Neural cell (in vitro differentiated cells): ENCODE measurements around the gene PDE4D. TPM values are rescaled to one million over a fixed set of nuclear protein-coding genes. Genes with fewer than 3 reads are reported as not detected.

ENCODE experiments used
- H2AFZ ChIP-seq: fragments of 200-600, 300-800 bp; sonication (generic), shearing (Covaris generic); 2 replicates; pipeline ENCODE4 v1.6.0; 2014; ENCODE audit warnings: low read depth, mild to moderate bottlenecking, antibody characterized with exemption, low read length, moderate library complexity
- H3F3A ChIP-seq: fragments of 200-600 bp; shearing (Covaris generic); 2 replicates; pipeline ENCODE4 v1.6.1; 2016; ENCODE audit warnings: mild to moderate bottlenecking, moderate library complexity, mixed read lengths, antibody characterized with exemption, low read length; ENCODE audit not compliant: insufficient read depth, poor library complexity, severe bottlenecking
- H3K27ac ChIP-seq: fragments of 200-600, 300-800 bp; sonication (generic), shearing (Covaris generic); 2 replicates; pipeline ENCODE4 v1.5.1; 2014; ENCODE audit warnings: mild to moderate bottlenecking, low read length, moderate library complexity
- H3K27me3 ChIP-seq: fragments of 300-800, 200-600 bp; sonication (generic), shearing (Covaris generic); 2 replicates; pipeline ENCODE4 v1.6.0; 2014; ENCODE audit warnings: mild to moderate bottlenecking, low read depth, low read length, moderate library complexity; ENCODE audit not compliant: insufficient read depth
- H3K36me3 ChIP-seq: fragments of 300-800, 200-600 bp; sonication (generic), shearing (Covaris generic); 2 replicates; pipeline ENCODE4 v1.5.1; 2014; ENCODE audit warnings: mild to moderate bottlenecking, antibody characterized with exemption, low read length, moderate library complexity; ENCODE audit not compliant: insufficient read depth
- H3K4me2 ChIP-seq: fragments of 300-800, 200-600 bp; sonication (generic), shearing (Covaris generic); 2 replicates; pipeline ENCODE4 v1.6.0; 2014; ENCODE audit warnings: mild to moderate bottlenecking, low read length
- H3K4me3 ChIP-seq: fragments of 300-800, 200-600 bp; sonication (generic), shearing (Covaris generic); 2 replicates; pipeline ENCODE4 v1.5.1; 2014; ENCODE audit warnings: mild to moderate bottlenecking, low read length, moderate library complexity
- H3K79me2 ChIP-seq: fragments of 200-600 bp; shearing (Covaris generic); replicated peaks from 2 replicates; pipeline ENCODE4 v1.6.0; 2014; ENCODE audit warnings: mild to moderate bottlenecking, low read length, moderate library complexity; ENCODE audit not compliant: insufficient read depth
- H3K9ac ChIP-seq: fragments of 300-800, 200-600 bp; sonication (generic), shearing (Covaris generic); 2 replicates; pipeline ENCODE4 v1.6.1; 2016; ENCODE audit warnings: mild to moderate bottlenecking, low read length, mixed read lengths
- H3K9me2 ChIP-seq: fragments of 200-600 bp; shearing (Covaris generic); 2 replicates; pipeline ENCODE4 v1.6.1; 2016; ENCODE audit warnings: mild to moderate bottlenecking, low read length, mixed read lengths; ENCODE audit not compliant: insufficient read depth
- H3K9me3 ChIP-seq: fragments of 200-600, 300-800 bp; sonication (generic), shearing (Covaris generic); 2 replicates; pipeline ENCODE4 v1.6.1; 2016; ENCODE audit warnings: mild to moderate bottlenecking, mixed run types, low read length, moderate library complexity, mixed read lengths
- H4K20me1 ChIP-seq: fragments of 200-600 bp; shearing (Covaris generic); 2 replicates; pipeline ENCODE4 v1.6.1; 2016; ENCODE audit warnings: mild to moderate bottlenecking, mixed run types; ENCODE audit not compliant: insufficient read depth
- EP300 ChIP-seq: fragments of 450-650 bp; conservative IDR thresholded peaks from 2 replicates; pipeline ENCODE4 v1.6.1; 2014; ENCODE audit warnings: antibody characterized with exemption, mild to moderate bottlenecking, moderate library complexity; ENCODE audit not compliant: poor library complexity, severe bottlenecking
- EZH2 ChIP-seq: fragments of 200-600, 300-800 bp; shearing (Covaris generic), sonication (generic); IDR thresholded peaks from 2 replicates; pipeline ENCODE4 v1.6.1; 2014; ENCODE audit warnings: antibody characterized with exemption, low read length, borderline replicate concordance, mild to moderate bottlenecking; ENCODE audit not compliant: insufficient read depth, poor library complexity, severe bottlenecking
- MXI1 ChIP-seq: fragments of 450-650 bp; conservative IDR thresholded peaks from 2 replicates; pipeline ENCODE4 v1.6.1; 2014; ENCODE audit warnings: antibody characterized with exemption, mild to moderate bottlenecking; ENCODE audit not compliant: poor library complexity, severe bottlenecking
- POLR2AphosphoS5 ChIP-seq: IDR thresholded peaks from 2 replicates; pipeline ENCODE4 v1.6.1; 2012
- RAD21 ChIP-seq: fragments of 450-650 bp; conservative IDR thresholded peaks from 2 replicates; pipeline ENCODE4 v1.6.1; 2014; ENCODE audit warnings: antibody characterized with exemption, mild to moderate bottlenecking, moderate library complexity
- SMC3 ChIP-seq: fragments of 450-650 bp; conservative IDR thresholded peaks from 2 replicates; pipeline ENCODE4 v1.6.1; 2014; ENCODE audit warnings: antibody characterized with exemption, mild to moderate bottlenecking, moderate library complexity; ENCODE audit not compliant: poor library complexity
- TAF1 ChIP-seq: IDR thresholded peaks from 2 replicates; pipeline ENCODE4 v1.6.1; 2012; ENCODE audit warnings: low read depth
- polyA plus RNA-seq: library from polyadenylated mRNA; depleted of rRNA; stranded (reverse); fragments of >200 nt; gene quantifications from 2 replicates; pipeline ENCODE4 v1.2.3, GENCODE V29; 2014
- TF ChIP-seq, protein P1 (sequence below): fragments of 450-650 bp; IDR thresholded peaks from 2 replicates; pipeline ENCODE4 v1.5.1; 2014; ENCODE audit warnings: antibody characterized with exemption, mild to moderate bottlenecking, moderate library complexity; ENCODE audit not compliant: poor library complexity, severe bottlenecking
- TF ChIP-seq, protein P2 (sequence below): IDR thresholded peaks from 2 replicates; pipeline ENCODE4 v1.6.1; 2012; ENCODE audit warnings: borderline replicate concordance

The PDE4D gene
- polyA plus RNA-seq, 1 donor from 2014 or later = 42.8 TPM

DNA sequence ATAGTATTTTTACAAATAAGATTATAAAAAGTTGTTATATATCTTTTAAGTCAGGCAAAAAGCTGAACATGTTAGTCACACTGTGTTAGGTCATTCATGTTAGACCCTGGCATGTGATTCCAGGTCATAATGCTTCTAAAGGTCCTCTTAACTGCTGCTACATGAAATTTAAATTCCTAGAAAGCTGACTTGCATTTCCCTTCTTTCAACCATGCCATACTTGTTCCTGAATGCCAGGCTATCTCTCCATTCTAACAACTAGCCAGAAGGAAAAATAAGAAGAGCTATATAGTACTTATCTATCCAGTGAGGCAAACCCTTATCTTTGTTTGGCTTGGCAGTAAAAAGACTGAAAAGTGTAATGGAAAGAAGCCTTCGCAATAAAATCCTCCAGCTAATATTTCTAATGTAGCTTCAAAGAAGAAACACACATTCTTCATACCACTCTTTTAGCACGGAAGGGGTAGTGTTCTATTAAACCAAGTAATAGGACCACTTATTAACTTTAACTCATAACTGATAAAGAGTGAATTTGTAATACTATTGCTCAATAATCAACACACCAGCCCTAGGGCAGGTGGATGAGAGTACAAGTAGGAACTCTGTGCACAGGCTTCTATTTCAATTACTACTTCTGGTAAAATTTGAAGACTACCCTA is 310.2 kb downstream of the PDE4D start:
- peak overlapping the region; percentile 71 for H3K4me3 ChIP-seq
- peaks cover 52% of the 10 kb centered on the region for H3K79me2 ChIP-seq
- H3K9ac ChIP-seq = no peak overlapping the region
- H3K36me3 ChIP-seq = no peaks in the 10 kb centered on the region
- no peaks in the 10 kb centered on the region for H3K9me3 ChIP-seq
- H3K27me3 ChIP-seq = no peaks in the 10 kb centered on the region
- TF ChIP-seq RAD21 (no peak), TAF1 (no peak), SMC3 (no peak), POLR2AphosphoS5 (no peak), EZH2 (no peak), MXI1 (no peak), EP300 (no peak)
- TF ChIP-seq, protein P1, sequence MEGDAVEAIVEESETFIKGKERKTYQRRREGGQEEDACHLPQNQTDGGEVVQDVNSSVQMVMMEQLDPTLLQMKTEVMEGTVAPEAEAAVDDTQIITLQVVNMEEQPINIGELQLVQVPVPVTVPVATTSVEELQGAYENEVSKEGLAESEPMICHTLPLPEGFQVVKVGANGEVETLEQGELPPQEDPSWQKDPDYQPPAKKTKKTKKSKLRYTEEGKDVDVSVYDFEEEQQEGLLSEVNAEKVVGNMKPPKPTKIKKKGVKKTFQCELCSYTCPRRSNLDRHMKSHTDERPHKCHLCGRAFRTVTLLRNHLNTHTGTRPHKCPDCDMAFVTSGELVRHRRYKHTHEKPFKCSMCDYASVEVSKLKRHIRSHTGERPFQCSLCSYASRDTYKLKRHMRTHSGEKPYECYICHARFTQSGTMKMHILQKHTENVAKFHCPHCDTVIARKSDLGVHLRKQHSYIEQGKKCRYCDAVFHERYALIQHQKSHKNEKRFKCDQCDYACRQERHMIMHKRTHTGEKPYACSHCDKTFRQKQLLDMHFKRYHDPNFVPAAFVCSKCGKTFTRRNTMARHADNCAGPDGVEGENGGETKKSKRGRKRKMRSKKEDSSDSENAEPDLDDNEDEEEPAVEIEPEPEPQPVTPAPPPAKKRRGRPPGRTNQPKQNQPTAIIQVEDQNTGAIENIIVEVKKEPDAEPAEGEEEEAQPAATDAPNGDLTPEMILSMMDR = no peak
- TF ChIP-seq, protein P2, sequence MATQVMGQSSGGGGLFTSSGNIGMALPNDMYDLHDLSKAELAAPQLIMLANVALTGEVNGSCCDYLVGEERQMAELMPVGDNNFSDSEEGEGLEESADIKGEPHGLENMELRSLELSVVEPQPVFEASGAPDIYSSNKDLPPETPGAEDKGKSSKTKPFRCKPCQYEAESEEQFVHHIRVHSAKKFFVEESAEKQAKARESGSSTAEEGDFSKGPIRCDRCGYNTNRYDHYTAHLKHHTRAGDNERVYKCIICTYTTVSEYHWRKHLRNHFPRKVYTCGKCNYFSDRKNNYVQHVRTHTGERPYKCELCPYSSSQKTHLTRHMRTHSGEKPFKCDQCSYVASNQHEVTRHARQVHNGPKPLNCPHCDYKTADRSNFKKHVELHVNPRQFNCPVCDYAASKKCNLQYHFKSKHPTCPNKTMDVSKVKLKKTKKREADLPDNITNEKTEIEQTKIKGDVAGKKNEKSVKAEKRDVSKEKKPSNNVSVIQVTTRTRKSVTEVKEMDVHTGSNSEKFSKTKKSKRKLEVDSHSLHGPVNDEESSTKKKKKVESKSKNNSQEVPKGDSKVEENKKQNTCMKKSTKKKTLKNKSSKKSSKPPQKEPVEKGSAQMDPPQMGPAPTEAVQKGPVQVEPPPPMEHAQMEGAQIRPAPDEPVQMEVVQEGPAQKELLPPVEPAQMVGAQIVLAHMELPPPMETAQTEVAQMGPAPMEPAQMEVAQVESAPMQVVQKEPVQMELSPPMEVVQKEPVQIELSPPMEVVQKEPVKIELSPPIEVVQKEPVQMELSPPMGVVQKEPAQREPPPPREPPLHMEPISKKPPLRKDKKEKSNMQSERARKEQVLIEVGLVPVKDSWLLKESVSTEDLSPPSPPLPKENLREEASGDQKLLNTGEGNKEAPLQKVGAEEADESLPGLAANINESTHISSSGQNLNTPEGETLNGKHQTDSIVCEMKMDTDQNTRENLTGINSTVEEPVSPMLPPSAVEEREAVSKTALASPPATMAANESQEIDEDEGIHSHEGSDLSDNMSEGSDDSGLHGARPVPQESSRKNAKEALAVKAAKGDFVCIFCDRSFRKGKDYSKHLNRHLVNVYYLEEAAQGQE = no peak
- no peak overlapping the region for H2AFZ ChIP-seq
- H3K9me2 ChIP-seq = no peaks in the 10 kb centered on the region
- peak overlapping the region; percentile 70 for H3K4me2 ChIP-seq
- H3F3A ChIP-seq = peaks cover 3% of the 10 kb centered on the region
- H4K20me1 ChIP-seq = no peaks in the 10 kb centered on the region
- no peak overlapping the region for H3K27ac ChIP-seq

- Histone ChIP-seq H3K9me3 (no peaks in the 10 kb centered on the region), H3K9ac (no peak overlapping the region), H3K27me3 (no peaks in the 10 kb centered on the region), H3K9me2 (no peaks in the 10 kb centered on the region), H3K4me3 (peak overlapping the region; percentile 71), H3K36me3 (no peaks in the 10 kb centered on the region), H3K4me2 (peak overlapping the region; percentile 70), H3K79me2 (peaks cover 52% of the 10 kb centered on the region), H3K27ac (no peak overlapping the region), H3F3A (peaks cover 3% of the 10 kb centered on the region), H4K20me1 (no peaks in the 10 kb centered on the region), H2AFZ (no peak overlapping the region)
- no peak for TF ChIP-seq POLR2AphosphoS5
- TF ChIP-seq, protein P1 = no peak
- no peak for TF ChIP-seq EP300
- no peak for TF ChIP-seq TAF1
- no peak for TF ChIP-seq MXI1
- no peak for TF ChIP-seq SMC3
Observed at GRCh38 chr5:59582746-59583145, 310.8 kb downstream of the PDE4D start.
